ENCODE results near the gene S1PR3.

GRCh38 chr9:89036891-89037290 is 45.6 kb downstream of the S1PR3 start:
- TF ChIP-seq USF2 (IDR thresholded peaks at IDR 0.05) (no peak), CTCF (IDR thresholded peaks at IDR 0.05) (no peak), JUN (IDR thresholded peaks at IDR 0.05) (no peak), POLR2A (IDR thresholded peaks at IDR 0.05; ENCODE audit: low read length) (no peak), SREBF2 (IDR thresholded peaks at IDR 0.05) (no peak), JUNB (IDR thresholded peaks at IDR 0.05) (no peak), MAX (IDR thresholded peaks at IDR 0.05) (no peak), ESRRA (IDR thresholded peaks at IDR 0.05; ENCODE audit: borderline replicate concordance, low read length) (no peak), KDM1A (IDR thresholded peaks at IDR 0.05; ENCODE audit: low read depth) (no peak), MAFK (IDR thresholded peaks at IDR 0.05; ENCODE audit: partially characterized antibody) (no peak), CEBPB (IDR thresholded peaks at IDR 0.05) (no peak)
- TF ChIP-seq, protein P1, sequence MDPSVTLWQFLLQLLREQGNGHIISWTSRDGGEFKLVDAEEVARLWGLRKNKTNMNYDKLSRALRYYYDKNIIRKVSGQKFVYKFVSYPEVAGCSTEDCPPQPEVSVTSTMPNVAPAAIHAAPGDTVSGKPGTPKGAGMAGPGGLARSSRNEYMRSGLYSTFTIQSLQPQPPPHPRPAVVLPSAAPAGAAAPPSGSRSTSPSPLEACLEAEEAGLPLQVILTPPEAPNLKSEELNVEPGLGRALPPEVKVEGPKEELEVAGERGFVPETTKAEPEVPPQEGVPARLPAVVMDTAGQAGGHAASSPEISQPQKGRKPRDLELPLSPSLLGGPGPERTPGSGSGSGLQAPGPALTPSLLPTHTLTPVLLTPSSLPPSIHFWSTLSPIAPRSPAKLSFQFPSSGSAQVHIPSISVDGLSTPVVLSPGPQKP (IDR thresholded peaks at IDR 0.05; ENCODE audit: low read depth, low read length): no peak

Measured in A549 (cell line).